Measurements from ENCODE around the gene SEMA3C.

Gene SEMA3C

GRCh38 chr7:80821771-80822319, 97.0 kb downstream of the SEMA3C start:
- no peak for DNase-seq (ENCODE audit: low read depth in 2 of 2)
- H3K4me3 ChIP-seq (replicated peaks in 1 of 2; ENCODE audit: low read depth in 2 of 2, low read length in 2 of 2): no peak overlapping the region
- TF ChIP-seq CTCF (IDR thresholded peaks at IDR 0.05; ENCODE audit: low read depth, low read length): no peak

GRCh38 chr7:80819503-80819902, 99.3 kb downstream of the SEMA3C start:
- no peak for DNase-seq (ENCODE audit: low read depth in 2 of 2)
- H3K4me3 ChIP-seq (replicated peaks in 1 of 2; ENCODE audit: low read depth in 2 of 2, low read length in 2 of 2): no peak overlapping the region
- TF ChIP-seq CTCF (IDR thresholded peaks at IDR 0.05; ENCODE audit: low read depth, low read length): no peak

GRCh38 chr7:80818181-80818580, 100.7 kb downstream of the SEMA3C start:
- TF ChIP-seq CTCF (IDR thresholded peaks at IDR 0.05; ENCODE audit: low read depth, low read length): no peak
- H3K4me3 ChIP-seq (replicated peaks in 1 of 2; ENCODE audit: low read depth in 2 of 2, low read length in 2 of 2): no peak overlapping the region
- DNase-seq (ENCODE audit: low read depth in 2 of 2): no peak

- no peak overlapping the region for H3K4me3 ChIP-seq (replicated peaks in 1 of 2; ENCODE audit: low read depth in 2 of 2, low read length in 2 of 2)
- no peak for DNase-seq (ENCODE audit: low read depth in 2 of 2)
- no peak for TF ChIP-seq CTCF (IDR thresholded peaks at IDR 0.05; ENCODE audit: low read depth, low read length)
Observed at GRCh38 chr7:80816806-80817205, 102.0 kb downstream of the SEMA3C start.

- TF ChIP-seq CTCF (IDR thresholded peaks at IDR 0.05; ENCODE audit: low read depth, low read length): no peak
- no peak overlapping the region for H3K4me3 ChIP-seq (replicated peaks in 1 of 2; ENCODE audit: low read depth in 2 of 2, low read length in 2 of 2)
- no peak for DNase-seq (ENCODE audit: low read depth in 2 of 2)
Observed at GRCh38 chr7:80815733-80816132, 103.1 kb downstream of the SEMA3C start.

- TF ChIP-seq CTCF (IDR thresholded peaks at IDR 0.05; ENCODE audit: low read depth, low read length): no peak
- DNase-seq (ENCODE audit: low read depth in 2 of 2): no peak
- H3K4me3 ChIP-seq (replicated peaks in 1 of 2; ENCODE audit: low read depth in 2 of 2, low read length in 2 of 2): no peak overlapping the region
Observed at GRCh38 chr7:80809545-80809944, 109.3 kb downstream of the SEMA3C start.
